Loucy (cell line): ENCODE data around the gene SRD5A2.

ENCODE experiments used
- H2AFZ ChIP-seq: fragments of 200-600 bp; sonication (generic); 2 replicates; pipeline ENCODE4 v1.6.0; 2016; ENCODE audit warnings: antibody characterized with exemption, mild to moderate bottlenecking, low read length, moderate library complexity
- H3F3A ChIP-seq: fragments of 200-600 bp; 2 replicates; pipeline ENCODE4 v1.6.0; 2016; ENCODE audit warnings: antibody characterized with exemption, low read depth, mild to moderate bottlenecking
- H3K27me3 ChIP-seq: fragments of 200-600 bp; sonication (generic); 2 replicates; pipeline ENCODE4 v1.6.1; 2014; ENCODE audit warnings: low read length, mild to moderate bottlenecking; ENCODE audit not compliant: insufficient read depth, poor library complexity, severe bottlenecking
- H3K36me3 ChIP-seq: fragments of 200-600 bp; sonication (generic); 2 replicates; pipeline ENCODE4 v1.6.1; 2016; ENCODE audit warnings: low read length; ENCODE audit not compliant: insufficient read depth
- H3K4me1 ChIP-seq: fragments of 200-600 bp; sonication (generic); 2 replicates; pipeline ENCODE4 v1.5.1; 2014; ENCODE audit warnings: low read length, mild to moderate bottlenecking; ENCODE audit not compliant: insufficient read depth, poor library complexity, severe bottlenecking
- H3K4me2 ChIP-seq: fragments of 200-600 bp; sonication (generic); 2 replicates; pipeline ENCODE4 v1.6.0; 2014; ENCODE audit warnings: antibody characterized with exemption, low read length, low read depth, mild to moderate bottlenecking; ENCODE audit not compliant: poor library complexity, severe bottlenecking
- H3K4me3 ChIP-seq: fragments of 200-600 bp; sonication (generic); 2 replicates; pipeline ENCODE4 v1.5.1; 2014; ENCODE audit warnings: low read length, mild to moderate bottlenecking, mixed read lengths; ENCODE audit not compliant: poor library complexity, severe bottlenecking
- H3K79me2 ChIP-seq: fragments of 200-600 bp; sonication (generic); 2 replicates; pipeline ENCODE4 v1.6.1; 2014; ENCODE audit warnings: low read length; ENCODE audit not compliant: insufficient read depth
- H3K9ac ChIP-seq: fragments of 200-600 bp; sonication (generic); 2 replicates; pipeline ENCODE4 v1.6.0; 2014; ENCODE audit warnings: mild to moderate bottlenecking, low read depth, low read length, moderate library complexity; ENCODE audit not compliant: poor library complexity, severe bottlenecking
- H3K9me2 ChIP-seq: fragments of 200-600 bp; sonication (generic); replicated peaks from 2 replicates; pipeline ENCODE4 v1.6.1; 2016; ENCODE audit warnings: low read depth, low read length, mixed read lengths
- H3K9me3 ChIP-seq: fragments of 200-600 bp; sonication (generic); 2 replicates; pipeline ENCODE4 v1.6.1; 2014; ENCODE audit warnings: mild to moderate bottlenecking, antibody characterized with exemption, low read length, low read depth; ENCODE audit not compliant: insufficient read depth
- H4K20me1 ChIP-seq: fragments of 200-600 bp; sonication (generic); 2 replicates; pipeline ENCODE4 v1.6.0; 2014; ENCODE audit warnings: antibody characterized with exemption, low read length, mild to moderate bottlenecking; ENCODE audit not compliant: insufficient read depth, poor library complexity, severe bottlenecking
- CTCF ChIP-seq: fragments of 200-600 bp; sonication (generic); conservative IDR thresholded peaks from 2 replicates; pipeline ENCODE4 v1.5.1; 2014; ENCODE audit warnings: mild to moderate bottlenecking, antibody characterized with exemption, low read length
- EZH2phosphoT487 ChIP-seq: fragments of 200-600 bp; IDR thresholded peaks from 2 replicates; pipeline ENCODE4 v1.6.1; 2018; ENCODE audit warnings: antibody characterized with exemption, mild to moderate bottlenecking, moderate library complexity, borderline replicate concordance

Gene SRD5A2

GRCh38 chr2:31586230-31586629 is 5.5 kb upstream of the SRD5A2 start:
- Histone ChIP-seq H3K9me3 (no peaks in the 10 kb centered on the region; the same call in 1 of the 2 replicates), H3F3A (no peaks in the 10 kb centered on the region), H3K4me3 (no peak overlapping the region), H4K20me1 (no peaks in the 10 kb centered on the region), H3K27me3 (no peaks in the 10 kb centered on the region), H3K4me1 (no peaks in the 10 kb centered on the region), H3K9me2 (no peaks in the 10 kb centered on the region), H3K9ac (no peak overlapping the region), H3K79me2 (no peaks in the 10 kb centered on the region), H2AFZ (no peak overlapping the region), H3K4me2 (no peak overlapping the region), H3K36me3 (no peaks in the 10 kb centered on the region)
- TF ChIP-seq EZH2phosphoT487, result no peak
- TF ChIP-seq CTCF, result no peak

- Histone ChIP-seq H4K20me1 (no peaks in the 10 kb centered on the region), H3K9me2 (no peaks in the 10 kb centered on the region), H3K79me2 (no peaks in the 10 kb centered on the region), H3K9me3 (no peaks in the 10 kb centered on the region), H2AFZ (no peak overlapping the region), H3K4me1 (no peaks in the 10 kb centered on the region), H3K36me3 (no peaks in the 10 kb centered on the region), H3K4me3 (no peak overlapping the region), H3K9ac (no peak overlapping the region), H3K27me3 (no peaks in the 10 kb centered on the region), H3K4me2 (no peak overlapping the region), H3F3A (no peaks in the 10 kb centered on the region)
- TF ChIP-seq EZH2phosphoT487 (no peak), CTCF (no peak)
These were observed 522 bp upstream of the SRD5A2 start for GRCh38 chr2:31581124-31581795.

- H3K4me2 ChIP-seq, result no peak overlapping the region
- H3K9me2 ChIP-seq, result no peaks in the 10 kb centered on the region
- no peaks in the 10 kb centered on the region for H4K20me1 ChIP-seq
- H3K9me3 ChIP-seq, result no peaks in the 10 kb centered on the region
- no peaks in the 10 kb centered on the region for H3K36me3 ChIP-seq
- no peak overlapping the region for H3K4me3 ChIP-seq
- no peaks in the 10 kb centered on the region for H3K27me3 ChIP-seq
- no peaks in the 10 kb centered on the region for H3F3A ChIP-seq
- H2AFZ ChIP-seq, result no peak overlapping the region
- TF ChIP-seq CTCF (no peak), EZH2phosphoT487 (no peak)
- H3K79me2 ChIP-seq, result no peaks in the 10 kb centered on the region
- H3K4me1 ChIP-seq, result no peaks in the 10 kb centered on the region
- no peak overlapping the region for H3K9ac ChIP-seq
These were observed 780 bp downstream of the SRD5A2 start for GRCh38 chr2:31579996-31580320.
